PC-3 (cell line): ENCODE measurements around the gene MUC20.

Experiments
- EZH2phosphoT487 ChIP-seq: fragments of 300-600 bp; sonication (generic); IDR thresholded peaks from 2 replicates; pipeline ENCODE4 v1.6.1; 2018; ENCODE audit warnings: mild to moderate bottlenecking, antibody characterized with exemption, low read length, borderline replicate concordance
- TF ChIP-seq, protein P1 (sequence below): fragments of 300-600 bp; sonication (generic); conservative IDR thresholded peaks from 2 replicates; pipeline ENCODE4 v1.5.1; 2017; ENCODE audit warnings: antibody characterized with exemption, low read depth, mild to moderate bottlenecking, low read length

GRCh38 chr3:195752546-195753331 lies 32.0 kb downstream of the MUC20 start:
- TF ChIP-seq, protein P1, sequence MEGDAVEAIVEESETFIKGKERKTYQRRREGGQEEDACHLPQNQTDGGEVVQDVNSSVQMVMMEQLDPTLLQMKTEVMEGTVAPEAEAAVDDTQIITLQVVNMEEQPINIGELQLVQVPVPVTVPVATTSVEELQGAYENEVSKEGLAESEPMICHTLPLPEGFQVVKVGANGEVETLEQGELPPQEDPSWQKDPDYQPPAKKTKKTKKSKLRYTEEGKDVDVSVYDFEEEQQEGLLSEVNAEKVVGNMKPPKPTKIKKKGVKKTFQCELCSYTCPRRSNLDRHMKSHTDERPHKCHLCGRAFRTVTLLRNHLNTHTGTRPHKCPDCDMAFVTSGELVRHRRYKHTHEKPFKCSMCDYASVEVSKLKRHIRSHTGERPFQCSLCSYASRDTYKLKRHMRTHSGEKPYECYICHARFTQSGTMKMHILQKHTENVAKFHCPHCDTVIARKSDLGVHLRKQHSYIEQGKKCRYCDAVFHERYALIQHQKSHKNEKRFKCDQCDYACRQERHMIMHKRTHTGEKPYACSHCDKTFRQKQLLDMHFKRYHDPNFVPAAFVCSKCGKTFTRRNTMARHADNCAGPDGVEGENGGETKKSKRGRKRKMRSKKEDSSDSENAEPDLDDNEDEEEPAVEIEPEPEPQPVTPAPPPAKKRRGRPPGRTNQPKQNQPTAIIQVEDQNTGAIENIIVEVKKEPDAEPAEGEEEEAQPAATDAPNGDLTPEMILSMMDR = no peak
- no peak for TF ChIP-seq EZH2phosphoT487
